Esophagus squamous epithelium (tissue), 4 donors: Measurements from ENCODE around the gene AGBL1.

Source experiments
- CTCF ChIP-seq, 6 experiments: fragments of 450-650 bp in 4 of 6; fragments of 200-600 bp in 2 of 6; sonication (generic) in 2 of 6; IDR thresholded peaks; one replicate each; pipeline ENCODE4 v1.5.1; 2016 to 2019; ENCODE audit warnings: antibody characterized with exemption in 6 of 6, mild to moderate bottlenecking in 4 of 6, moderate library complexity in 4 of 6
- POLR2A ChIP-seq, 4 donors: fragments of 450-650 bp; IDR thresholded peaks; one replicate each; pipeline ENCODE4 v1.6.1; 2017; ENCODE audit warnings: antibody characterized with exemption in 4 of 4, mild to moderate bottlenecking in 4 of 4, moderate library complexity in 3 of 4

GRCh38 chr15:86846036-86846435 is 766.4 kb downstream of the AGBL1 start:
- no peak for TF ChIP-seq CTCF (IDR thresholded peaks at IDR 0.05)
- no peak for TF ChIP-seq POLR2A (IDR thresholded peaks at IDR 0.05)
